Measurements from ENCODE around the gene TMC3.

Gene TMC3

DNA sequence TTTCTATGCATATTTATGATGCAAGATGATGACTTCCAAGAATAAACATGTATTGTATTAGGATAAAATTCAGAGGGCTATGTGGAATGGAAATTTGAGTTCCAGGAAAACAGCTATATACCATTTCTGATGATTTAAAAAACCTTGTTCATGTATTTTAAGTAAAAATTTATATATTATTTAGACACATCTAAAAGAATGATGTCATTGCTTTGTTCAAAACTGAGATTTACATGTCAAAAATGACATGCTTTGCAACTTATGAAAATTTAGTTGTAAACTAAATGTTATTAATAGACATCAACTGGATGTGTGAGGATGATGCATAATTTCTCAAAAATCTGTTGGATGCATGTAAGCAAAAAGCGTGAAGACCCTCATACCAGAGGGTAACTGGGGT is 52.3 kb downstream of the TMC3 start:
- no peak for DNase-seq

DNA sequence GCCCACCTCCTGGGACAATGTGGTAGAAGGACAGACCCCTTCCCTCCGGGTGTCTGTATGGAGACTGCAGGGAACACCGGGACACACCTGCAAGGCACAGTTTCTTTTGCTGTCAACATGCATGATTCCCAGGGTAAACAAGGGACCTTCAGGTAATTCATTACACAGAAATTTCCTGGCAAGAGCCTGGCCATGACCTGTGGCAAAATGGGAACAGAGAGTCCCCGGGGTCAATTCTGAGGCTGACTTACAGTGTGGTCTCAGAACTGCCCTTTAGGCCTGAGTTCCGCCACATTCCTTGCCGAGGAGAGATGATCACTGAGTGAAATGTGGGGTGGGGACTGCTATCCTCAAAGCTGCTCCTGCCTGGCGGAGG is 56.4 kb downstream of the TMC3 start:
- no peak for DNase-seq

DNA sequence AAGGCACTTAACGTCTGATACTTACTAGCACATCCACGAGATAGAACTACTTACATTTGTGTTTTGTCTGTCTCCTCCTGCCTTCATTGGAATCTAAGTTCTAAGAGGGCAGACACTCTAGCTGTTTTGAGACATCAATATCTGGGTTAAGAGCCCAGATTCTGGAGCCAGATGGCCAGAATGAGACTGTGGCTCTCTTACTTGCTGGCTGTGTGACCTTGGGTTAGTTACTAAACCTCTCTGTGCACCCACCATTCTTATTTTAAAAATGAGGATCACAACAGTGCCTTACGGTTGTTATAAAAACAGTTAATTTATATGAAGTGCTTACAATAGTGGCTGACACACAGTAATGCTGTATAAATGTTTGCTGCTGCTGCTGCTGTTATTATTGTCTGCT is 57.7 kb downstream of the TMC3 start:
- no peak for DNase-seq

DNA sequence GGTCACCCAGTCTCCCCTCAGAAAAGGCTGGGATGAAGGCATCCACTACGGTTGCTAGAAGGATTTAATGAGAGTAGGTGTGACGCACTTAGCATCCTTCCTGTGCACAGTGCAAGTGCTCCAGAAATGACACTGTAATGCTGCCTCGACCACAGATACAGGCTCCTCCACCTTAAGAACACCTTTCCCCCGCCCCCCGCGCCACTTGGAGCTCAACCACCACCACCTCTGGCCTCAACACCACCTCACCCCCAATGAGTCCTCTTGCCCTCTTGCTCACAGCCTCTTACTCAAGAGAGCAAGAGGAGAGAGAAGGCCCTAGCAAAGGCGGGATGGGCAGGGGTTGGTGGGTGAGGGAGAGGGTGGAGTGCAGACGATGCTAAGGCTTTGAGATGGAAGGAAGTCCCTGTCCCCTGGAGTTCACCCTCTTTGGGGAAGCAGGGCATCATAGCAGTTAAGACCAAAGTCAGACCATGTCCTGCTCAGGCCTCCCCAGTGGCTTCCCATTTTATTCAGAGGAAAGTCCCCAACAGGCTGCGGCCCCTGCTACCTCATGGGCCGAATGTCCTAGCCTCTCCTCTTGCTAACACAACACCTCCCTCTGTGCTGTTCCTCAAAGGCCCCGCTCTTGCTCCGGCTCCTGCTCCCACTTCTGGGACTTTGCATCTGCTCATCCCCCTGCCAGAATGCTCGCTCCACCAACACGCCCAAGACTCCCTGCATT is 58.4 kb downstream of the TMC3 start:
- DNase-seq, result no peak

DNA sequence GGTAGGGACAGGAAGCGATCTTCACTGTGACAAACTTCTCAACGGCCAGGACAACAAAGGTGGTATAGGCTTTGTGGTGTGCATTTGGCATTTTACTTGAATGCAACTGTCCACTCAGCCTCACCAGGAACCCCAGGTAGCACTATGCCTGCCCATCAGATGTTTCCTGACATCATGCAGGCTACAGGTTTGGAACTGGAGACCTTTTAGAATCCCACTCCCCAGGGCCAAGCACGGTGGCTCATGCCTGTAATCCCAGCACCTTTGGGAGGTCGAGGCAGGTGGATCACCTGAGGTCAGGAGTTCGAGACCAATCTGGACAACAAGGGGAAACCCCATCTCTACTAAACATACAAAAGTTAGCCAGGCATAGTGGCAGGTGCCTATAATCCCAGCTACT is 59.6 kb downstream of the TMC3 start:
- DNase-seq, result no peak

DNA sequence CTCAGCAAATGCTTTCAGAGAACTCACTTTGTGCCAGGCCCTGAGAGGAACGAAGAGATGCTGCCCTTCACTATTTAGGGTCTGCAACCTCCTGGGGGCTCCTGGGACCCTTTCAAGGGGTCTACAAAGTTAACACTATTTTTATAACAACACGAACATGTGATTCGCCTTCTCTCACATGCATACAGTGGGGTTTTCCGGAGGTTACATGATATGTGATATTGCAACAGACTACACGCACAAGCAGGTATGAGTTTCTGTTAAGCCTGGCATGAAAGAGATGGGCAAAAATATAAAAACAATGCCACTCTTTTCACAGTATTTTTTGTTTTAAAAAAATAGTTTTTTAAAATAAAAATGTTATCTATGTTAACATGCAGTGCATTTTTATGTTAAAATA is 60.3 kb downstream of the TMC3 start:
- no peak for DNase-seq

DNA sequence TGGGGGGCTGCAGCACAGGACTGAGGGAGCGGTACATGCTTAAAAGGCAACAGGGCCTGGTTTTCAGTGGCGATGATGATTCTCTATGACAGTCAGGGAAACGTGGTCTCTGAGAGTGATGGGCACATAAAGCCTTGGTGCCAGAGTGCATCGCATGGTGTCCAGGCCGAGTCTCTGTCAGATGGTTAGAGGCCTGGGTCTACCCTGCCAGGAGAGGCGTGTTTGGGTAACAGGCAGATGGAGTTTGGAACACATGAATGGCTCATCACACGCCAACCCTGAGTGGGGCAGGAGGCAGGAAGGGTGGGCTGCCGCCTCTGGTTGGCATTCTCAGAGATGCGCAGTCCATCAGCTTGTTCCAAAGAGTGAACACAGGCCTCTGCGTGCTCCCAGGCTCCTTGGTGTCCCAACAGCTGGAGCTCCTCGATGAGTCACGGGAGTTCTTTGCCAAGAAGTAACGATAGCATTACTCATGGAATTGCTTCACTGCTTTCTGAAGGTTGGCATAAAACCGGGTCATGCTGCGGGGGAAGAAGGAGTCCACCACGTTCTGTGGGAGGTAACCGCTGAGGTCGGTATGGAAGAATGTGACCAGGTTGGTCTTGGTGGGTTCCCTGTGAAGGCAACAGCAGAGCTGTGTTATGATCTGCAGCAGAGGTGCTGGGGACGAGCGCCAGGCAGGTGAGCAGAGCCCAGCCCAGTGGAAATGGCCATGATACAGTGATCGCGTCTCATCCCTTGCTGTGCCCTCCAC is 61.0 kb downstream of the TMC3 start:
- peak; percentile 97 for DNase-seq

DNA sequence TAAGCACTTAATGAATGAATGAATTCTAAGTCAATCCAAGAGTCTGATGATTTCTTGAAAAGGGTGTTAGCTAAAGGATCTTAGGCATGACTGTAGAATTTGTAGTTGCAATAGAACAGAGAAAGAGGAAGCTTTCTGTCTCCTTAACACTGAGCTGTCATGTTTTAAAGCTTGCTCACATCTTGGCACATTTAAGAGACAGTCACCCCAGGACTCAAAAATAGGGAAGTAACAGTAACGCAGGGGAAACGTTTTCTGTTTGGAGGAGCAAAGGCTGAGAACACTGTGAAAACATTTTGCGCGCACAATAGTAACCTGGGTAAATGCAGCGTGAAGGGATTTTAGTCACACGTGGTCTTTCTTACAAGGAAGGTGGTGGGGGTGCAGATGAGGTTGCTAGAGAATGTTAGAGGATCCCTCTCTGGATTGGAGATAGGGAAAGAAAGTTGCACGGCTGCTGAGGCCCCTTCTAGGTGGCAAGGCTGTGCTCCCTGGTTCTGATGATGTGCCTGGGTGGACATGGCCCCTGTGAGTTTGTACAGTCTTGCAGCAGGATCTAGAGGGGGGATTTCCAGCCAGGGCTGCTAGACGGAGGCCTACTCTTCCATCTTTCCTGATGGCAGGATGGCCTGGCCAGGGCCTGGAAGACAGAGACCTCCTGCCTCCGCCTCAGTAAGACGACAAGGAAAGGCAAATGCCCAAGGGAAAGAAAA is 62.1 kb downstream of the TMC3 start:
- DNase-seq, result peak; percentile 92

DNA sequence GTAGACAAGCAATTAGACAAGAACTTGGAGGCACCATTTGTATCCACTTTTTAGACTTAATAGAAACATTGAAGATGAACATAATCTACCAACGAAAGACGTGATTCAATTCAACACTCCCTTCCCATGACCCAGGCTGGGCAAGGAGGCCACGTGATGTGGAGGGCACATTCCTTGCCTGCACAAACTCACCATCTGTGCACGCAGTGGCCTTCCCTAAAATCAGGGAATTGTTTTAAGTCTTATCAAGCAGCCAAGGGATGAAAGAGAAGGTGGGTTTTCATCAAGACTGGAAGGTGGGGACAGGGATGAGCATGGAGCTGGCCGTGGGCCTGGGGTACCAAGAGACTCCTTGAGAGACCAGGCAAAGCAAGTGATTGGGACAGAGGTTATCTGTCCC is 63.5 kb downstream of the TMC3 start:
- DNase-seq, result no peak

DNA sequence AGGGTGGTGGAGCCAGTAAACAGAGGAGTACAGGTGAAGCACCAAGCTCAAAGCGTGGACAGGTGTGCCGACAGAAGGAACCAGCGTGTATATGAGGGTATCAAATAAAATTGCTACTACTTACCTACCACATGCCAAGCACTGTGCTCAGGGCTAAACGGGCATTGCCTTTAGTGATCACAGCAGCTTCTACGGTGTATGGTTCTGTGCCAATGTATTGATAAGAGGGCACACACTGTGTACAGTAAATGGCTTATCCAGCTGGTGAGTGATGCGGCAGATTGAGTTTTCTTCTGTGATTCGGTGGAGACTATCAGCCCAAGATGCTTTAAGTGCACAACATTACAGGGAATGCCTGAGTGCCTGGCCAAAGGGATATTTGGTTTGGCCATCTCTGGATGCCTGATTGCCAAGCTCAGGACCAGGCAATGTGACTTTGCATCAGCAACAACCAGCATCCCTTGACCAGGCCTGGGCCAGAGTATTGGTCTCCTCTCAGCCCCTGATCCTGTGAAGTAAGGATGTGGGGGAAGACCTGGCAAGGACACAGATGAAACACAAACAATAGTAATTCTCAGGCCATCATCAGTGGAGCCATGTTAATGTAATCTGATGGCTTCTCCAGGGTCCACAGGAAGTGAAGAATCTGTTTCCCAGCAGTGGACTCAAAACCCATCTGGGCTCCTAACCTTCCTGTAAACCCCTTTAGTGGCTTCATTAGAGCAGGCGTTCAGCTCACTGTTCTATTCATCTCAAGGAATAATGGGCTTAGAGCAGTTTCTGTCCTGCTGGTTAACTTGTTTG is 64.2 kb downstream of the TMC3 start:
- no peak for DNase-seq

DNA sequence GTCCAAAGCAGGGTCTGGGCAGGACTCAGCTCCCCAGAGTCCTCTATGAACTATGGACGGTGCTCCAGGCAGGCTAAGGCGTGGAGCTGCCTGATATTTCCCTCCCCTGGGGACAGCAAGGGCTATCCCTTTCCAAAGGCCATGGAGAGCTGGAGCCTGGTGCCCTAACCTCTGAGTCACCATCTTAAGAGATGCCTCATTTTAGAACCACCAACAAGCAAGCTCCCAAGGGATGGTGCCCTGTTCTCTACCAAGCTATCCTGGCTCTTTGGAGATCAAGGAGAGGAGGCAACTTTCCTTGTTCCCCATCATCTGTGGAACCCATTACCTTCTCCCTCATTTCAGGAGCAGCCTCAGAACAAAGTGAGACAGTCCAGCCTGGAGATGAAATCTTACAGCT is 65.8 kb downstream of the TMC3 start:
- no peak for DNase-seq

DNA sequence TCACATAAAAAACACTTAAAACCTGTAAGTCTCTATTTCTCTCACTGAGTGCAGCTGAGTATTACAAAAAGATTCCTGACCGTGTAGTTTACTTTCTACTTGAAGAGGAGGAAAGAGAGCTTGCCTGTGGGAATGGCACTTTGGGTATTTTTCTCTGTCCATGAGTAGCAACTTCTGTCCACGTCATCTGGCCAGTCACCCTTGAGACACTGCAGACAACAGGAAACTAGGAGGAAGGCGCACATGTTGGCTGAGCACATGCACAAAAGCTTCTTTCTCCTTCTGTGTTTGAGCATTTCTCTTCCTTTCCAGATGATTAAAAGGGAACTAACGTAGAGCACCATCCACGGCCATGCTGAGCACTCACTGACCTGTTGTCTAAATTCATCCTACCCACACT is 69.8 kb downstream of the TMC3 start:
- DNase-seq, result peak; percentile 91

DNA sequence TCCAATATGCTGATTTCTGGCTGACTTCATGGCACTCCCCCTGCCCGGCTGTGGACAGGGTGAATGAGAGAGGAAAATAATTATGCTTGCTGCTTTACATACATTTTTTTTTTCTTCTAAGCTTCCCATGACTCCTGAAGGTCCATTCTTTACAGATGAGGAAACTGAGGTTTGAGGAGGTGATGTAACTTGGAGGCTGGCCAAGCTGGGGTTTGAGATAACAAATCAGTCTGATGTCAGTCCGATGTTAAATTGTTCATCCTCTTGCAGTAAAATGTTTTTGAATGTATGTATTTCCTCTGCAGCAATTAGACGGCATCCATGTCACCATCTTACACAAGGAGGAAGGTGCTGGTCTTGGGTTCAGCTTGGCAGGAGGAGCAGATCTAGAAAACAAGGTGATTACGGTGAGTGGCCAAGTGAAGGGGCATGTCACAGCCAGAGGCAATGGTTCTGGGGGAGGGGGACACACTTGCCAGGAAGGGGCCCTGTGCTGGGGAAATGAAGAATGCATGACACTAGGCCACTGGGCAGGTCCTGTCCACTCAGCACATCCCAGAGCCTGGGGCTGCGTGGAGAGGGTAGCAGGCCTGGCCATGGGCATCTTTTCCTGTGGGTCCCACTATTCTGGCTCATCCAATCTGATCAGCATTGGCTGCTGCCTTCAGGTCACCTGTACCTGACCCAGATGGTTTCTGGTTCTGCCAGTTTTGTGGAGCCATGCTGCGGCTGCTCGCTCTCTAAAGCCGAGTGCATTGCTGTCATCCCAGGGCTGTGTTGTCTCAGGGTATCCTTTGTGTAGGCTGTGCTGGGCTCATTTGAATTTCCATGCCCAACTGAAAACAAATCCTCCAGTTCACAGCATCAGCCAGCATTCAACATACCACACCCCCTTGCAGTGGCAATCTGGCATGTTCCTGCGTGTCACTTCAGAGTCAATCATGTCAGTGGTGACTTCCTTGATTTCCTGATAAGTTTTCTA is 70.5 kb downstream of the TMC3 start:
- no peak for DNase-seq

DNA sequence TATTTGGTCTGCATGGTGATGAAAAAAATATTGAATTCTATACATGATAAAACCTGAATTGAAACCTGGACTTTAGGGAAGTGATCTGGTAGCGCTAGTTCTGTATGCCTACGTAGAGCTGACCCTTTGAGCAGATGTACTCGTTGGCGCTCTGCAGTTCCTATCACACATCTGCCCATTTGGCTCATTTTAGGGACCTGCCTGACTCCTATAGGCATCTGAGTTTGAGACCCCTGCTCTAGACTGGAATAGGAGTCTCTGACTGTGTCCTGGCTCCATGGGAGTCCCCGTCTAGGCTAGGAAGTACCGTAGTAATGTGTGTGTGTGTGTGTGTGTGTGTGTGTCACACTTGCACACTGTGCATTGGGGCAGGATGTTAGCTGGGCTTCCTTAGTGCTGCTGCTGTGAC is 71.3 kb downstream of the TMC3 start:
- peak; percentile 69 for DNase-seq

DNA sequence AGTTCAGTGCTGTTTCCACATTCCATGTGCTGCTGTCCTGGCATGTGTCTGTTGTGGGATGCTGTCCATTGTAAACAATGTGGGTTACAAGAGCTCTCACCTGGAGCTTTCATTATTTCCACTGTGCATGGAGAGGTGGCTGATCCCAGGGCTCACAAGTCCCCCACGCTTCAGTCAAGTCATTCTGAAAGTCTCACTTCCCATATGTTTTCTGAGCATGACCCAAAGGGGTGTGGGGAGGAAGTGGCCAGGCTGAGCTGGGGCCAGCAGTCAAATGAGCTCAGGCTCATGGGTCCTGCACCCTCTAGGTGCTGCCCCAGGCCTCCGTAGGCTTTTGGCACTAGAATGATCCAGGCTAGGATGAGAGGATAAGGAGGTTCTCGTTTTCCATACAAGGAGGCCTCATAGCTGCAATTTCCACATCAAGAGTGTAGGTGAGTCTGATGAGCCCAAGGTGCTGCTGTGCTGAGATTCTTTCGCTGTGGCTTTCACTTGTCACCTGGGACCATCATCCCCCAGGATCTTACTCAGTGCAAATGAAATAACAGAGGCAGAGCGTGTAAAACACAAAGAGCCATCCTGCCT is 72.1 kb downstream of the TMC3 start:
- DNase-seq, result peak; percentile 95

DNA sequence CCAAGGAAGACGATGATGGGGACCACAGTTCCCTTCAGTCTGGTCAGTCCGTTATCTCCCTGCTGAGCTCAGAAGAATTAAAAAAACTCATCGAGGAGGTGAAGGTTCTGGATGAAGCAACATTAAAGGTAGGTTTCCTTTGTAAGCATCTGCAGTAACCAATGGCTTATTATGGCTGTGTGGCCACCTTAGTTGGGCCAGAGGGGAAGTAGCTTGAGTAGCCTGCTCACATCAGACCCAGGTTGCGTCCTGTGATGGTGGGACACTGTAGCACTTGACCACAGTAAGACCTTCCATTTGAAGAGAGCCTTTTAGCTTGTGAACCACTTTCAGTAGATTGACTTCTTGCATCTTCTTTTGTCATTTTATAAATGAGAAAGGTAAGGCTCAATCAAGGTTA is 72.6 kb downstream of the TMC3 start:
- DNase-seq, result no peak

DNA sequence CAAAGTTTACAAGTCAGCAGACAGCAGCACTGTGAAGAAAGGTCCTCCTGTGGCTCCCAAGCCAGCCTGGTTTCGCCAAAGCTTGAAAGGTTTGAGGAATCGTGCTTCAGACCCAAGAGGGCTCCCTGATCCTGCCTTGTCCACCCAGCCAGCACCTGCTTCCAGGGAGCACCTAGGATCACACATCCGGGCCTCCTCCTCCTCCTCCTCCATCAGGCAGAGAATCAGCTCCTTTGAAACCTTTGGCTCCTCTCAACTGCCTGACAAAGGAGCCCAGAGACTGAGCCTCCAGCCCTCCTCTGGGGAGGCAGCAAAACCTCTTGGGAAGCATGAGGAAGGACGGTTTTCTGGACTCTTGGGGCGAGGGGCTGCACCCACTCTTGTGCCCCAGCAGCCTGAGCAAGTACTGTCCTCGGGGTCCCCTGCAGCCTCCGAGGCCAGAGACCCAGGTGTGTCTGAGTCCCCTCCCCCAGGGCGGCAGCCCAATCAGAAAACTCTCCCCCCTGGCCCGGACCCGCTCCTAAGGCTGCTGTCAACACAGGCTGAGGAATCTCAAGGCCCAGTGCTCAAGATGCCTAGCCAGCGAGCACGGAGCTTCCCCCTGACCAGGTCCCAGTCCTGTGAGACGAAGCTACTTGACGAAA is 74.3 kb downstream of the TMC3 start:
- no peak for DNase-seq

DNA sequence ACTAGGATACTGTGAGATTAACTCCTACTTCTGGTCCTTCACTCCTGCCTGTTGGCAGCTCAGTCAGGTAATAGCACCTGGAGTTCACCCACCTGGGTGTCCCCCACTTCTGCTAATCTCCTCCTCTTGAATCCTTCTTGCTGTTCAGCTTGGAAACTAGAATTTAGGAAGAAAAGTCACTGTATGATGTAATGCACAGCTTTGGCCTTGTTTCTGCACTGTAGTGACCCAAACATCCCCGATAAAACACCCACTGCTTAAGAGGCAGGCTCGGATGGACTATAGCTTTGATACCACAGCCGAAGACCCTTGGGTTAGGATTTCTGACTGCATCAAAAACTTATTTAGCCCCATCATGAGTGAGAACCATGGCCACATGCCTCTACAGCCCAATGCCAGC is 74.9 kb downstream of the TMC3 start:
- peak; percentile 42 for DNase-seq

DNA sequence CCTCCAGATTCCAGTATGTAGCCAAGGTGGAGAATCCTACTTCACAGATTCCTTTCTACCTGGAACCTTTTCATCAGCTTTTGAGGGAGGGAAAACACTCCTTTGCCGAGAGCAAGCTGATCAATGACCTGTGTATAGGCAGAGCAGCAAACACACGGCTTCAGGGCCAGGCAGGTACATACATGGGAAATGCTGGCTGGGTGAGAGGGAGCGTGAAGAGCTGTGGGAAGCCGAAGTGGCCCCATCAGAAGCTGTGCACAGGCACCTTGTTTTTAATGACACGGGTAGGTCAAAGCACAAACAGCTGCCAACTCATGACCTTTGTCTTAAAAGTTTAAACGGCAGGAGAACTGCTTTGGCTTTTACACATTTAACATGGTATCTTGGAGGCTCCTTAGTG is 75.4 kb downstream of the TMC3 start:
- no peak for DNase-seq

DNA sequence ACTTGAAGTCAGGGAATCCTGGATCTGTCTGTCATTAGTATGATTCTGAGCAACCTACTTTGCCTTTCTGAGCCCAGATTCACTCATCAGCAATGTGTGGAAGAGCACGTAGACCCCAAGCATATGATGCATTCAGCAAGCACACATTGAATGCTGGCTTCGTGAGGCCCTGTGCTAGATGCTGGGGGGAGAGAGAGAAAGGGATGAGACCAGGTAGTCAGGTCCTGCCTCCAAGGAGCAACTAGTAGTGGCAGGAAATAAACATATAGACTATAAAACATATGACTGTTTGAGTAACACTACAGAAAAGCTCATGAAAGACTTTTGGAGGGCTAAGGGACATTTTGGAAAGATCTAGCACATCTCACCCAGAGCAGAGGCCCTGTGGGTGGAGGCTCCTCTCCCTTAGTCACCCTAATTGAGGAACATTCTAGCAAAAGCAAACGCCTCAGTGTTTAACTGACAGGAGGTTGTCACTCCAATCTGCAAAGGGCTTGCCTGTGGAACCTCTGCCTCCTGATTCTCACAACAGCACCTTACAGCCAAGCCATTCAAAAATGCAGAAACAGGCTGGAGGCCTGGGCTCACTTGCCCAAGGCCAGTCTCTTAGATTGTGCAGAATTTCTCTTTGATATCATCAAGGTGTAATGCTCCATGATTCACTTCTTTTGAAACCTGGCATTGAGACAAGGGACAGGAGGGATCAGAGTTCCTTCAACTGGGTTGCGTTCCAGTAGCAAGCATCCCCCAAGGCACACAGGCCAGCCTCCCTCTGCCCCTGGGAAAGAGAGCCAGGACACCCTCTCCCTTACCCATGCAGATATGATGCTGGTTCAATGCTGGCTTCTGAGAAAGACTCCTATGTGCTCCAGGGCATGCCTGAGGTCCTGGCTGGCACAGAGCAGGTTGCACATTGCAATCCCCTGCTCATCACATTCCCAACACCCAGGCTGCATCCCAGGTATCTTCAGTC is 76.1 kb downstream of the TMC3 start:
- peak; percentile 76 for DNase-seq
